C1 segment of cervical spinal cord (tissue), 14 donors: ENCODE results near the gene IRAK3.
A peak's percentile ranks its signal among the peaks of the same experiment; 100 is the strongest.

ENCODE experiments used
- DNase-seq, 14 donors: peaks; one replicate each; lab custom pipeline; 2025; lab: John Stamatoyannopoulos, UW

Gene IRAK3

GRCh38 chr12:66188584-66189485, at the start of gene IRAK3:
IRAK3 (plus strand) TSS chr12:66189214; CDS start chr12:66189300, 86 bp downstream.
- peak in 8 of 14 donors; percentile 5 to 57 (median 20) for DNase-seq

- DNase-seq = no peak
These were observed 49.7 kb upstream of the IRAK3 start for GRCh38 chr12:66139328-66139727.

DNA sequence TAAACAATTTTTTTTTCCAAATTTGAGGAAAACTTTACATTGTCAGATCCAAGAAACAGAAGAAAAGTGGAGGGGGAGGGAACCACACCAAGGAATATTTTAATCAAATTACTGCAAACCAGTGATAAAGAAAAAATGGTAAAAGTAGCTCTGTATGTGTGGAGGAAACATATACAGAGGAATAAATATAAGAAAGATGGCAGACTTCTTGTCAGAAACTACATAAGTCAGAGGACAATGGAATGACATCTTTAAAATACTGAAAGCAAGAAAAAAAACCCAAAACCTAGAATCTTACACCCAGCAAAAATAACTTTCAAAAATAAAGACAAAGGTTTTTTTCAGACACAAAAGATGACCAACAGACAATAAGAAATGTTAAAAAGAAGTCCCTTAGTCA, 48.3 kb upstream of the IRAK3 start:
- DNase-seq = no peak

GRCh38 chr12:66141299-66141698, 47.7 kb upstream of the IRAK3 start:
- no peak for DNase-seq

- no peak for DNase-seq
These were observed 46.2 kb upstream of the IRAK3 start for GRCh38 chr12:66142826-66143225.

GRCh38 chr12:66143868-66144267, 45.1 kb upstream of the IRAK3 start:
- no peak for DNase-seq

GRCh38 chr12:66144791-66145754, 43.9 kb upstream of the IRAK3 start:
- no peak for DNase-seq

DNA sequence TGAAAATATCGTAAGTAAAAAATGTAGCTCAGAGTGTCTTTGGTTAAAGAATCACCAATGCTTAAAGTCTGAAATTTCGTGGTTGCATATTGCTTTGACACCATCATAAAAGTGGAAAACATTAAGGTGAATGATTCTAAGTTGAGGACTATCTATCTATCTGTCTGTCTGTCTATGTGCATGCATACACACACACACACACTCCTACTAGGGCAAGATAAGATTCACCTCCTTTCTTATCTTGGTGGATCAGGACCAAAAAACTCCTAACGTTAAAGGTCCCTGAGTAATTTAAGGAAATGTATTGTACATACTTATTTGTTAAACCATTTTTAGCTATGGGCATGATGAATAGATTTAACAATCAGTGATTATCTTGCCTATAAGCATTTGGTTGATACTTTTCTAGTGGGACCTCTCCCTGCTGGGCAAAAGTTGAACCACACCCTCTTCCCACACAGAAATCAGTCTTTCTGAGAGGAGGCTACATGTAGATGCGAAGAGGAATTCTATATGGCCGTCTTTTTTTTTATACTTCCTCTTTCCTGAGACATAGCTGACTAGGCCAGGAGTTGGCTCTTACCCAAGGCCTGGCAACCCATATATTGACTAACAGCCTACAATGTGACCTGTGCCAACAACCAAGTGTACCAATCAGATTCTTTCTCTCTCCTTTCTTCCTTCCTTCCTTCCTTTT, 39.2 kb upstream of the IRAK3 start:
- no peak for DNase-seq

DNA sequence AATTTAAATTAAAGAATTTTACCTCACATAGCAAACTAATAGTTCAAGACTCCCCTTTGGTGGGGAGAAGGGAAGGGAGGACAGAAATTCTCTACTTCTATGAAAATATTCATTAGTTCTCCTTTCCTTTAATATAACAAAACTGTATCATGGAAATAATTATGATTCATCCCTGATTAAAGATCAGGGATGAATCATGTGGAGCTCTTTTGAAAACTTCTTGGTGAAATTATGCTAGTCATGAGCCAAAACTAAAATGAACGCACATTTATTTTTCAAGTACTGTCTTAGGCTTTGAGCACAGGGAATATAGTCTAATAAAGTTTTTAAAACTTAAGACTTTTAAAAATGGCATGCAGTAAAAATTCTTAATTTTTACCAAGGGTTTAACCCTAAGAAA, 36.3 kb upstream of the IRAK3 start:
- DNase-seq = no peak

DNA sequence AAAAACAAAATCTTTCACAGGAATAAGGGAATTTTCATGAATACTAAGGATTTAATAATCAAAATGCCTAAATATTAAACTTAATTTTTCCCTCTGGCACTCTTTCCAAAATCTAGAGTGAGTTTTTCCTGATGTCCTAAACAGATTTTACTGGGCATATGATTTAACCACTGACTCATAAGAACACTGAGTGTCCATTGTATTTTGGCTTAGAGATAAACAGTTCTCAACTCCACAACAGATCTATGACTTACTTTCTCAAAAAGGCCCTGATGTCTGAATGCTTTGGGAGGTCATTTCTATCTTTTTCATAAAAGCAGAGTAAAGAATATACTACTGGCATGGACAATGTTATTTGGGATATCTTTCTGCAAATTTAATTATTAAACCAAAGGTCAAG, 34.2 kb upstream of the IRAK3 start:
- DNase-seq = no peak

DNA sequence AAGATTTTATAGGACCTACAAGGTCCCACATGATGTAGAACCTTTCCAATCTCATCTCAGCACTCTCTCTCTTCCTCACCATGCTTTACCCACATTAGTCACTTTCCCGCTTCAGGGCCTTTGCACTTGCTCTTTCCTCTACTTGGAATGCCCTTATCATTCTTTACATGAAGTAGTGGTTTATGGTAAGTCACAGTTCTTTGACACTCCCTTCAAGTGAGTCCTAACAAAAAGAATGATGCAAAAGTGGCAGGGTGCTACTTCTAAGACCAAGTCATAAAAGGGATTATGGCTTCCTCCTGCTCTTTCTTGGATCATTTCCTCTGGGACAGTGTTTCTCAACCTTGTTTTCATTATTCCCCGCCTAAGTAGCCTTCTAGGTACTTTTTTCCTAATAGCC, 32.4 kb upstream of the IRAK3 start:
- DNase-seq = no peak

DNA sequence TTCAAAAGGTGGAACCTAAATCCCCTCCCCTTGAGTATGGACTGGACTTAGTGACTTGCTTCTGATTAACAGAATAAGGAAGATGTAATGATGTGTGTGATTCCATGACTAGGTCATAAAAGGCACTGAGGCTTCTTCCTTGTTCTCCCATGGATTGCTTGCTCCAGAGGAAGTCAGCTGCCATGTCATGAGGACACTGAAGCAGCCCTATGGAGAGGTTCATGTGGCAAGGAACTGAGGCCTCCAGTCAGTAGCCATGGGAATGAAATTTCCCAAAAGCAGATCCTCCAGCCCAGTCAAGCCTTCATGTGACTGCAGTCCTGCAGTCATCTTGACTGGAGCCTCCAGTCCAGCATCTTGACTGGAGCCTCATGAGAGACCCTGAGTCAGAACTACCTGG, 29.9 kb upstream of the IRAK3 start:
- DNase-seq = no peak

DNA sequence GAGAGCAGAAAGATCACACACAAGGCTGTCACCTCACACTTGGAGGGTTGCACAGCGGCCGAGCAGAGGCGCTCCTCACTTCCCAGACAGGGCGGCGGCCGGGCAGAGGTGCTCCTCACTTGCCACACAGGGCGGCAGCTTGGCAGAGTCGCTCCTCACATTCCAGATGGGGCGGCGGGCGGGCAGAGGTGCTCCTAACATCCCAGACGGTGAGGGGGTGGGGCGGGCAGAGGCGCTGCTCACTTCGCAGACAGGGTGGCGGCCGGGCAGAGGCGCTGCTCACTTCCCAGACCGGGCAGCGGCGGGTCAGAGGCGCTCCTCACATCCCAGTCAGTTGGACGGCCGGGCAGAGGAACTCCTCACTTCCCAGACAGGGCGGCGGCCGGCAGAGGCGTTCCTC, 28.3 kb upstream of the IRAK3 start:
- no peak for DNase-seq

- no peak for DNase-seq
These were observed 26.3 kb upstream of the IRAK3 start for GRCh38 chr12:66162701-66163100.

GRCh38 chr12:66163289-66163688, 25.7 kb upstream of the IRAK3 start:
- no peak for DNase-seq

- DNase-seq = no peak
These were observed 24.6 kb upstream of the IRAK3 start for GRCh38 chr12:66164349-66164821.

- no peak for DNase-seq
These were observed 23.9 kb upstream of the IRAK3 start for GRCh38 chr12:66165141-66165540.

DNA sequence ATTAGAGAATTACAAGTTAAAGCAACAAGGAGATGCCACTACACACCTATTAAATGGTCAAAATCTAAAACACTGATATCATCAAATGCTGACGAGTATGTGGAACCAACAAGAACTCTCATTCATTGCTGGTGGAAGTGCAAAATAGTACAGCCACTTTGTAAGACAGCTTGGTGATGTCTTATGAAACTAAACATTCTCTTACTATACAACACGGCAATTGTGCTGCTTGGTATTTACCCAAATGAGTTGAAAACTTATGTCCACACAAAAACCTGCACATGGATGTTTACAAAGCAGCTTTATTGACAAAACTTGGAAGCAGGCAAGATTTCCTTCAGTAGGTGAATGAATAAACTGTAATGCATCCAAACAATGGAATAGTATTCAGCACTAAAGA, 22.5 kb upstream of the IRAK3 start:
- no peak for DNase-seq

DNA sequence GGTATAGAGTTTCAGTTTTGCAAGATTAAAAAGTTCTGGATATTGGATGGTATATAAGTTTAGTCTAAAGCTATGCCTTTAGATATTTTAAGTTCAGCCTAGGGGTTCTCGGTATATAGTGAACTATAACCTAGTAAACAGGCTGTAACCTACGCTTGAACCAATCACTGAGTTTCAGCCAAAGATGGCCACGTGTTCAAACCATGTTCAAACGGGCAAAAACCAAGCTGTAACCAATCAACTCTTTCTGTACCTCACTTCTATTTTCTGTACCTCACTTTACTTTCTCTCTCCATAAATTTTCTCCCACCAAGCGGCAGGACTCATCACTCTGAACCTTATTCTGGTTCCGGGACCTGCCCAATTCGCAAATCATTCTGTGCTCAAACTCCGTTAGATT, 20.6 kb upstream of the IRAK3 start:
- no peak for DNase-seq

DNA sequence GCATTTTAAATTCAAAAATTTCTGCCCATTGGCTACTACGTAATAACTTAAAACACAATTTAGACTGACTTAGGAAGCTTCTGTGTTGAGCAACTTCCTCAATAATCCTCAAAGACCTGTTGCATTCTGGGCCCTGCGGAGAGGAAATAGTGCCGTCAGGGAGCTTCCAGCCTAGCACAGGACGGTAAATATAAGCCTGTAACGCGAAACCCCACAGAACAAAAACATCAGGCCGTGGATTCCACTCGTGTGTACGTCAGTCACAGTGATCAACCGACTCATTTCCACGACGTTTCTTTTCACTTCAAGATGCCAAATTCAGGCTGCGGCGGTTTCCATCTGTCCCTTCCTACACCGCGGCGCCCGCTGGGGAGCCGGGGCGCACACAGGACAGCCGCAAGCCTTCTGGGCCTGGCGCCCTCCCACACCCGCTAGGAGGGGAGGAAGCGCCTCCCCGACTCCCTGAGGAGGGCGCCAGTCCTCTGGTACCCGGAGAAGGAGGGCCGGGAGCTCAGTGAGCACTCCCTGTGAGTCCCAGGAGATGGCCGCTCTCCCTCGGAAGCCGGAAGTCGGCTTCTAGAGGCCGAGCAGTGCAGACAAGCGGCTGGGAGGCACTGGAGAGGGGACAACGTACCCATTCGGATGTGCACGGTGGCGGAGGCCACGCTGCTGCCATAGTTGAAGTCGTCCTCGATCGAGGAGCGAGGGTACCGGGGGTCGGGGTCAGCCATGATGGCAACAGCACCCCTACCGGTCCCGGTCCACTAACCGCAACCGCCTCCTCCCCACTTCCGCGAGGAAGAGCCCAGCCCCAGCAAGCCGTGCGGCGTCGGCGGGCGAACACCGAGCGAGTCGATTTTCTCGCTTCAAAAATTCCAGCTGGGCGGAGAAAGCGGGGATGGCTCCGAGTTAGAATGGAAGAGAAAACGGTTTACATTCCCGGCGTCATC, 19.5 kb upstream of the IRAK3 start, which contains the start of gene TMBIM4:
TMBIM4 (minus strand) TSS at position 776 of the 950 bp plus-strand sequence; CDS start at position 731, 45 bp downstream.
- DNase-seq = peak; percentile 20 to 98 (median 90)
